ENCODE measurements around the gene PPP2R5D. TPM values are rescaled to one million over a fixed set of nuclear protein-coding genes. Genes with fewer than 3 reads are reported as not detected.

Gene PPP2R5D
- total RNA-seq, 1 donor from 2014 or later: 33.4 TPM

- no peak for DNase-seq (ENCODE audit: low read depth)
- Histone ChIP-seq H3K36me3 (ENCODE audit: control insufficient read depth, insufficient read depth, low read length) (peaks cover 3% of the 10 kb centered on the region), H3K27me3 (ENCODE audit: control insufficient read depth, insufficient read depth, low read length) (no peaks in the 10 kb centered on the region), H3K4me3 (ENCODE audit: low read depth, low read length) (no peak overlapping the region)
- TF ChIP-seq CTCF (IDR thresholded peaks at IDR 0.05; ENCODE audit: insufficient read depth, low read length, poor library complexity, severe bottlenecking): no peak
Observed at GRCh38 chr6:43019152-43019551, 34.8 kb downstream of the PPP2R5D start.

GRCh38 chr6:43020052-43020705 is 35.8 kb downstream of the PPP2R5D start:
- peaks cover 3% of the 10 kb centered on the region for H3K36me3 ChIP-seq (ENCODE audit: control insufficient read depth, insufficient read depth, low read length)
- H3K4me3 ChIP-seq (ENCODE audit: low read depth, low read length): no peak overlapping the region
- no peaks in the 10 kb centered on the region for H3K27me3 ChIP-seq (ENCODE audit: control insufficient read depth, insufficient read depth, low read length)
- TF ChIP-seq CTCF (IDR thresholded peaks at IDR 0.05; ENCODE audit: insufficient read depth, low read length, poor library complexity, severe bottlenecking): no peak
- DNase-seq (ENCODE audit: low read depth): no peak

GRCh38 chr6:43020847-43021246 is 36.5 kb downstream of the PPP2R5D start:
- DNase-seq (ENCODE audit: low read depth): no peak
- Histone ChIP-seq H3K4me3 (ENCODE audit: low read depth, low read length) (peak overlapping the region; percentile 89), H3K27me3 (ENCODE audit: control insufficient read depth, insufficient read depth, low read length) (no peaks in the 10 kb centered on the region), H3K36me3 (ENCODE audit: control insufficient read depth, insufficient read depth, low read length) (peaks cover 3% of the 10 kb centered on the region)
- TF ChIP-seq CTCF (IDR thresholded peaks at IDR 0.05; ENCODE audit: insufficient read depth, low read length, poor library complexity, severe bottlenecking): no peak

- peaks cover 3% of the 10 kb centered on the region for H3K36me3 ChIP-seq (ENCODE audit: control insufficient read depth, insufficient read depth, low read length)
- peak within 1 kb of the TSS; percentile 89 for H3K4me3 ChIP-seq (ENCODE audit: low read depth, low read length)
- H3K27me3 ChIP-seq (ENCODE audit: control insufficient read depth, insufficient read depth, low read length): no peaks in the 10 kb centered on the region
- no peak for TF ChIP-seq CTCF (IDR thresholded peaks at IDR 0.05; ENCODE audit: insufficient read depth, low read length, poor library complexity, severe bottlenecking)
- DNase-seq (ENCODE audit: low read depth): peak; percentile 19
Observed at GRCh38 chr6:43021270-43022047, 37.1 kb downstream of the PPP2R5D start, which contains the start of gene RRP36. TSS of gene RRP36 (plus strand) at chr6:43021623. CDS start at chr6:43021655, 32 bp downstream.

GRCh38 chr6:43024436-43024835 is 40.1 kb downstream of the PPP2R5D start:
- peaks cover 2% of the 10 kb centered on the region for H3K36me3 ChIP-seq (ENCODE audit: control insufficient read depth, insufficient read depth, low read length)
- no peak for DNase-seq (ENCODE audit: low read depth)
- TF ChIP-seq CTCF (IDR thresholded peaks at IDR 0.05; ENCODE audit: insufficient read depth, low read length, poor library complexity, severe bottlenecking): no peak
- H3K27me3 ChIP-seq (ENCODE audit: control insufficient read depth, insufficient read depth, low read length): no peaks in the 10 kb centered on the region
- H3K4me3 ChIP-seq (ENCODE audit: low read depth, low read length): no peak overlapping the region
